Hepatocyte (in vitro differentiated cells): ENCODE results near the gene CMTM7. TPM values are rescaled to one million over a fixed set of nuclear protein-coding genes. Genes with fewer than 3 reads are reported as not detected.

Experiments used
- DNase-seq: peaks from one replicate; pipeline ENCODE4 v3.0.0-alpha.2; 2016; ENCODE audit warnings: low spot score
- H2AFZ ChIP-seq: fragments of 200-600 bp; sonication (generic); 2 replicates; pipeline ENCODE4 v1.6.0; 2016; ENCODE audit warnings: antibody characterized with exemption, mild to moderate bottlenecking
- H3K27ac ChIP-seq: fragments of 200-600 bp; sonication (generic); 2 replicates; pipeline ENCODE4 v1.5.1; 2016; ENCODE audit warnings: mild to moderate bottlenecking
- H3K27me3 ChIP-seq: fragments of 200-600 bp; sonication (generic); 2 replicates; pipeline ENCODE4 v1.6.1; 2016
- H3K36me3 ChIP-seq: fragments of 200-600 bp; sonication (generic); replicated peaks from 2 replicates; pipeline ENCODE4 v1.5.1; 2016; ENCODE audit warnings: low read depth; ENCODE audit not compliant: insufficient read depth
- H3K4me1 ChIP-seq: fragments of 200-600 bp; sonication (generic); 2 replicates; pipeline ENCODE4 v1.5.1; 2016; ENCODE audit warnings: mild to moderate bottlenecking, moderate library complexity; ENCODE audit not compliant: insufficient read depth
- H3K4me2 ChIP-seq: fragments of 200-600 bp; sonication (generic); 2 replicates; pipeline ENCODE4 v1.6.0; 2016
- H3K4me3 ChIP-seq: fragments of 200-600 bp; sonication (generic); 2 replicates; pipeline ENCODE4 v1.5.1; 2016; ENCODE audit warnings: mild to moderate bottlenecking
- H3K79me2 ChIP-seq: fragments of 200-600 bp; sonication (generic); 2 replicates; pipeline ENCODE4 v1.6.0; 2017; ENCODE audit warnings: mild to moderate bottlenecking
- H3K9me2 ChIP-seq: fragments of 200-600 bp; sonication (generic); replicated peaks from 2 replicates; pipeline ENCODE4 v1.6.0; 2017; ENCODE audit warnings: mild to moderate bottlenecking; ENCODE audit not compliant: insufficient read depth
- H3K9me3 ChIP-seq: fragments of 200-600 bp; sonication (generic); 2 replicates; pipeline ENCODE4 v1.5.1; 2016; ENCODE audit warnings: low read depth, mild to moderate bottlenecking
- H4K20me1 ChIP-seq: fragments of 200-600 bp; sonication (generic); 2 replicates; pipeline ENCODE4 v1.6.0; 2016; ENCODE audit warnings: mild to moderate bottlenecking; ENCODE audit not compliant: insufficient read depth, poor library complexity, severe bottlenecking
- CTCF ChIP-seq: fragments of 200-600 bp; sonication (generic); IDR thresholded peaks from 2 replicates; pipeline ENCODE4 v1.5.1; 2016; ENCODE audit warnings: antibody characterized with exemption, mild to moderate bottlenecking; ENCODE audit not compliant: poor library complexity
- EZH2 ChIP-seq: fragments of 200-600 bp; sonication (generic); IDR thresholded peaks from 2 replicates; pipeline ENCODE4 v1.6.1; 2016; ENCODE audit warnings: antibody characterized with exemption, mild to moderate bottlenecking, borderline replicate concordance
- EZH2phosphoT487 ChIP-seq: fragments of 200-600 bp; sonication (generic); IDR thresholded peaks from one replicate; pipeline ENCODE4 v1.6.1; 2018; ENCODE audit warnings: antibody characterized with exemption, mild to moderate bottlenecking, low read depth, moderate library complexity; ENCODE audit not compliant: unreplicated experiment, severe bottlenecking
- WGBS: methylation state at CpG from one replicate; pipeline ENCODE4 v1.1.6; 2016; ENCODE audit warnings: low lambda C conversion rate; ENCODE audit errors: missing lambda C conversion rate; 5-methylcytosine and 5-hydroxymethylcytosine counted together
- polyA plus RNA-seq: library from polyadenylated mRNA; unstranded; fragments of >200 nt; fragmentation: Nextera tagmentation; extraction: Ambion mirVana; gene quantifications from 2 replicates; pipeline ENCODE4 v1.2.1, GENCODE V29; 2016
- total RNA-seq: library from RNA; depleted of rRNA; stranded (reverse); fragments of >200 nt; gene quantifications from 2 replicates; pipeline ENCODE4 v1.2.3, GENCODE V29; 2014

Gene CMTM7
- total and polyA plus RNA-seq, 2 experiments from 2014 or later, result 6.1 to 63.0 TPM

- Histone ChIP-seq H3K79me2 (peaks cover 2% of the 10 kb centered on the region), H3K27ac (no peak overlapping the region), H3K4me2 (no peak overlapping the region), H3K4me1 (no peaks in the 10 kb centered on the region), H2AFZ (no peak overlapping the region), H3K9me3 (no peaks in the 10 kb centered on the region), H3K27me3 (no peaks in the 10 kb centered on the region), H4K20me1 (no peaks in the 10 kb centered on the region), H3K4me3 (no peak overlapping the region), H3K36me3 (no peaks in the 10 kb centered on the region), H3K9me2 (no peaks in the 10 kb centered on the region)
- TF ChIP-seq EZH2phosphoT487, result no peak
- TF ChIP-seq CTCF, result no peak
- TF ChIP-seq EZH2, result no peak
- 90% methylated on average over 4 of the region's 4 CpGs for WGBS
- DNase-seq, result no peak
These were observed 60.4 kb downstream of the CMTM7 start for GRCh38 chr3:32452009-32452408.

- Histone ChIP-seq H3K9me3 (no peaks in the 10 kb centered on the region), H3K4me3 (no peak overlapping the region), H3K36me3 (no peaks in the 10 kb centered on the region), H3K27me3 (no peaks in the 10 kb centered on the region), H4K20me1 (no peaks in the 10 kb centered on the region), H3K4me1 (no peaks in the 10 kb centered on the region), H3K4me2 (no peak overlapping the region), H3K27ac (no peak overlapping the region), H3K9me2 (no peaks in the 10 kb centered on the region), H3K79me2 (no peaks in the 10 kb centered on the region), H2AFZ (no peak overlapping the region)
- WGBS, result 91% methylated on average over 5 of the region's 5 CpGs
- TF ChIP-seq CTCF (no peak), EZH2 (no peak), EZH2phosphoT487 (no peak)
- no peak for DNase-seq
These were observed 61.7 kb downstream of the CMTM7 start for GRCh38 chr3:32453346-32453745.

- H3K9me2 ChIP-seq, result no peaks in the 10 kb centered on the region
- no peaks in the 10 kb centered on the region for H3K9me3 ChIP-seq
- no peaks in the 10 kb centered on the region for H3K79me2 ChIP-seq
- DNase-seq, result no peak
- H3K4me1 ChIP-seq, result no peaks in the 10 kb centered on the region
- WGBS, result 92% methylated on average over 6 of the region's 6 CpGs
- no peaks in the 10 kb centered on the region for H3K27me3 ChIP-seq
- no peak overlapping the region for H3K27ac ChIP-seq
- no peak overlapping the region for H2AFZ ChIP-seq
- no peak overlapping the region for H3K4me3 ChIP-seq
- no peak for TF ChIP-seq CTCF
- no peak for TF ChIP-seq EZH2phosphoT487
- TF ChIP-seq EZH2, result no peak
- no peaks in the 10 kb centered on the region for H4K20me1 ChIP-seq
- no peak overlapping the region for H3K4me2 ChIP-seq
- H3K36me3 ChIP-seq, result no peaks in the 10 kb centered on the region
These were observed 62.5 kb downstream of the CMTM7 start for GRCh38 chr3:32454111-32454510.
